NCI-H146 treated with DMSO at 0.1 percent for 48 hours (cell line): Measurements from ENCODE around the gene FDX1.

ENCODE experiments used
- DNase-seq: peaks from one replicate; lab custom pipeline; 2025; ENCODE audit not compliant: unreplicated experiment; lab: John Stamatoyannopoulos, UW

FDX1 gene

DNA sequence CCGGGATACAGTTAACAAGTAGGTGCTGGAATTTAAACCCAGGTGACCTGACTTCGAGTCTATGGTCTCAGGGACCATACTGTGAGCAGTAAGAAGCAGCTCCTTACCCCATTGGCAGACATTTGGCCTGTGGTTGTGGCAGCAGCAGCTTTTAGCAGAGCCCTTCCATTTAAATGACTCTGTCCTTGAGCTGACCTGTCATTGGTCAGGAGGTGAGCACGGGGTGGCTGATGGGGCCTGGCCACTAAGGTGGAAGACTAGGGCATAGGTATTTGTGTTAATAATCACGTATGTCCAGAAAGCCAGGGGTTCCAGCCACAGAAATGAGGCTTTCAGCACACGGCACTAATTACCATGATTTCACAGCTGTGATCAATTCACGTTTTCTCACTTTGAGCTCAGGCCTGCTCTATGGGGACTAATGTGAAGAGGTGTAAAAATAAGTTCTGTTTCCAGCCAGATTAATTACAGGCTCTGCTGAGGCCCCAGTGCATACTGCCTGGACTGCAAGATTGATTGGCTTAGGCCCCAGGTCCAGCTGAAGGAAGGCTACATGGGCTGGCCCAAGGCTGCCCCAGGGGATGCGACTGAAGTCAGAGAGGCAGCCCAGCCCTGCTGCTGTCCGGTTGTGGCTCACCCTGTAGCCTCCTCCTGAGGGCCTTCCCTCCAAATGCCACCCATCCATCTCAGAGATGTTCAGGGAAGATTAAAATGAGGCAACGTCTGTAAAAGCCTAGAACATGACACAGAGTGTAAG lies 76.0 kb downstream of the FDX1 start:
- no peak for DNase-seq

DNA sequence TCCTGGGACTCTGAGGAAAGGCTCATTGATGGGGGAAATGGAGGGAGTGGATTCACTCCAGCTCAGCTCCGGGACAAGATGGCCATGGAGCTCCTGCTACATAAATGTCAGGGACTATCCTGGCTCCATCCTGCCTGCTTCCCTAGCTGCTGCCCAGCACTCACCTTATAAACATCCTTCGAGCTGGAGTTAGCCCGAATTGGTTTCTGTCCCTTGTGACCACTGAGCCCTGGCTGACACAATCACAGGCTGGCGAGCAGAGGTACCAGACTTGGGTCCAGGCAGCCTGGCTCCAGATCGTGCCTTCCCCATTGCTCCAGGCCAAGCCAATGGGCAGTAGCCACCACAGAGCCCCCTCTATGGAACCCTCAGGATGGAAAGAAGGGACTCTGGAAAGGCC lies 77.6 kb downstream of the FDX1 start:
- DNase-seq = no peak

DNA sequence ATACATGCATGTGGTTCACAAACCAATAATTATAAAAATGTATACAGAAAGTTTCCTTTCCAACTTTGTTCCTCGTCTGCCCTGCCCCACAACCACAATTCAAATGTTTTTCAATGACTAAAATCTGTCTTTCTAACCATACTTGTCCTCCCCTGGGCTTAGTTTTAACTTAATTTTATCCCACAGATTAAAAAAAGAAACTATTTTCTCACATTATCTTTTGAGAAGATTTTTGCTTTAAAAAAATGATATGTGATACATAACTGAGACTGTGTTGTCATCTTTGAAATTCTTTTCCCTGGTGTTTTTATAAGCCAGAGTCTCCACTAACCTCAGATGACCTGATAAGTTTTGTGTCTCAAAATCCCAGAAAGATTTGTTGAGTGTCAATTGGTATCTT lies 79.0 kb downstream of the FDX1 start:
- no peak for DNase-seq

DNA sequence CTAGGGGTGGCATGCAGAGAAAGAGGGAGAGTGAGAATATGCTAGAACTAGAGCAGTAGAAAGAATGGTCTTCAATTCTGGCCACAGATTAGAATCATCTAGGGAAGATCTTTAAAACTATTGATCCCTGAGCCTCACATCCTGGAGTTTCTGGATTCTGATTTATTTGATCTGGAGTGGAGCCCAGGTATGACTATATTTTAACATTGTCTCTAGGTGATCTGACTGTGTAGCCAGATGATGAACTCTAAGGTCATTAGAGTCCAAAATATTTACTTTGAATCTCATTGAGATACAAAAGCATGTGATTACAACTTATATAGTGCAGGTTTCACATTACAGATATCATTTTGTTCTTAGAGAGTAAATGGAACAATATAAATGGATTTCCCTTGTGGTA lies 79.7 kb downstream of the FDX1 start:
- peak; percentile 14 for DNase-seq

DNA sequence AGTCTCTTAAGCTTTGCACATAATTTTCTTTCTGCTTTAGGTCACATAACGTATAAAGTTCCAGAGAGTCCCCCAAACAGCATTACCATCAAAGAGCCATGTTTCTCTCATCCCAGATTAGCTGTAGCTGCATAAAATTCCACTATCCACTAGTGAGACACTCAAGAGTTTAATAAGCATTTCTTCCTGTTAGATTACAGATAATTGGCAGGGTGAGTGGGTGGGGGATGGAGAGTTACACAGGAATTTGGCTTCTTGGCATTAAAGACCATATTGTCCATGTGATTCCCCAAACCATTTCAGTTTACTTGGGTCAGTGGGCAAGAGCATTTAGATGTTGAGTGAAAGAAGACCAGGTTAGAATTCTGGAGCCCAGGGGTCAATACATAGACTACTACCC lies 82.3 kb downstream of the FDX1 start:
- no peak for DNase-seq

DNA sequence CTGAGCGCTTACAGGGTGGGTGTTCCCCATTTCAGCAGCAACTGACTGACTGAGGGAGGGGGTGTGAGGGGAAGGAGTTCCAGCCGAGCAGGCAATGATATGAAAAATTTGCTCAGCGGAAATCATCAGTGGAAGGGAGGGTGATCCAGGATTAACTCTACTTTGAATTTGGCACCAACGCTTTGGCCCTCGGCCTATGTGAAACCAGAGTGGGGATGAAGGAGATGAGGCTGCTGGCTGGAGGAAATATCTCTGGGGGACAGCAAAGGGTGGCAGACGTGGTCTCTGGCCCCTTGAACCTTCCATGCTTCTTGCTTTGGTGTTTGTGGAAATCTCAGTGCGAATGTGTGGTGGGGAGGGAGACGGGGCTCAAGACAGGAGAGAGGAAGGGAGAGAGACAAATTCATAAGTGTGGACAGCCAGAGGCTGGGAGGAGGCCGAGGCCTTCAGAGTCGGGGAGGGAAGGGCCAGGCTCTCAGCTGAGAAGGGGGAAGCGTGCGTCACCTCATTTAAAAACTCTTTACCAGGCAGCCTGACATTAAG lies 83.6 kb downstream of the FDX1 start:
- no peak for DNase-seq

DNA sequence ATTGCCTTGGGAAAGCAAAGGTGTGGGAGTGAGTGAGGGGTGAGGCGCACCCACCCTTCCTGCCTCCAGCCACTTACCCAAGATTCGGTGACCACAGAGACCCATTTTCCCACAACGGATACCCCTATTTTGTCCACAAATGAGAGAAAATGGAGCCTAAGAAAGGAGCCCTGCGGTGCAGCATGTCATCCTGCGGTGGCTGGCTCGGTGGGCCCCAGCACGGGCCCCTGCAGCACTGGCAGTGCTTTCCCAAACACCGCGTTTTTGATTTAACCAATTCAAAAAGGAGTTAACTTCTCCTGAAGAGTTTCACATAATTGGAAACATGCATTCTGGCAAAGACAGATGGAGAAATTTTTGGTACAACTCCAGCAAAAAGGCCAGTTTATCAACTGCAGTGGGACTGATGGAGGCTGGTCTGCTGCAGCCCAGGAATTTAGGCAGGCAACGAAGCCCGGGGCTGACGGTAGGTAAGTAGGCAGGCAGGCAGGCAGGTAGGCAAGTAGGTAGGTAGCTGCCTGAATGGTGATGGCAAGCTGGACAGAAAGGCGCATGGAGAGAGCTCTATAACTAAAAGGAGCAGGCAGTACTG lies 84.2 kb downstream of the FDX1 start:
- DNase-seq = no peak
